HG03442 (cell line): ENCODE results near the gene SUGP2.

ENCODE experiments used
- ATAC-seq: cut with Tn5 transposase; IDR thresholded peaks from one replicate; pipeline ENCODE4 v1.9.1; 2021; ENCODE audit warnings: mild to moderate bottlenecking, moderate library complexity; ENCODE audit not compliant: unreplicated experiment

Gene SUGP2

DNA sequence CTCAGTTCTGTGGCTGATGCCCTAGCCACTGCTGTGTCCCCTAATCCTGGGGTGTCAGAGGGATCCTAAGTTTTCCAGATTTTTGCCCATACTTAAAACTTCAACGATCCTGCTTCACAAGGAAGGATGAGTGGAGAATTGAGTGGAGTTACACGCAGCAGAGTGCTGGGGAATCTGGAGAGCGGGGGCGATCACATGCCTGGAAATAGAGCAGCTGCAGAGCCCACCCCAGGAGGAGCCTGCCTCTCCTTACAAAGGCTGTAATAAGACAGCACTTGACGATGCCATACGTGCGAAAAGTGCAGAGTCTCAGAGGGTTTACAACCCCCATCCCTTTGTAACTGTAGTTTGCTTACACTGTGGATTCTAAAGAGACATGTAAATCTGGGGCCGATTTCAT, 40.6 kb downstream of the SUGP2 start:
- ATAC-seq, result no peak

DNA sequence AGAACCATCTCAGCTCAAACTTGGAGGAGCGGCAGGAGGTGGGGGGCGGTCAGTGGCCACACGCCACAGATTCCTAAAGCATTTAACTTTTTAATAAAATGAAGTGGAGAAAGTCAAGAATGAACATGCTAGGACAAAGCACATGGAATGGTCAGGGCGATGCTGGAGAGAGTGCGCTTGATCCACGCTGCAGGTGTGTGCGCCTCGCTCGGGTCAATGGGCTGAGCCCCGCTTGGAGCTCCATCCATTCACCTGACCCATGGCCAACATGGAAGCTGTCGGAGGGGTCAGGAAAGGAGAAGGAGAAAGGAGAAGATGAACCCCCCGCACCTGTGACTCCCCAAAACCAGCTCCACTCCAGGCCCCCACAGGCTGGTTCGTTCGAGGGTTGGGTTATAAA, 41.8 kb downstream of the SUGP2 start:
- ATAC-seq, result no peak

DNA sequence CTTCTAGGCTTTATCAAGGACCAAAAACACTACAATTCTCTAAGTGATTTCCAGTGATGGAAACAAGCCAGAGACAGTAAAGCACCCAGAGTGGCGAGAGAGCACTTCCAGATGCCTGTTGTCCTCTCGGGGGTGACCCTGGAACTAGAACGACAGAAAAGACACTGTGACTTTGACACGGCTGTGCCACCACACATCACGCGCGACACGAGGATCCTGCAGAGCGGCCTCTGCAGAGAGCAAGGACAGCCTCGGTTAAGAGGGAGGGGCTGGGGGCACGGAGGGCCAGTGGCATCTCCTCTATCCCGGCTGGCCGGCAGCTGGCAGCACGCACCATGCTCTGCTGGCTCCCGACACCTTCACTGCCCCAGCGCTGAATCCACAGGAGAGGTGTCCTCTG, 42.3 kb downstream of the SUGP2 start:
- ATAC-seq, result no peak

DNA sequence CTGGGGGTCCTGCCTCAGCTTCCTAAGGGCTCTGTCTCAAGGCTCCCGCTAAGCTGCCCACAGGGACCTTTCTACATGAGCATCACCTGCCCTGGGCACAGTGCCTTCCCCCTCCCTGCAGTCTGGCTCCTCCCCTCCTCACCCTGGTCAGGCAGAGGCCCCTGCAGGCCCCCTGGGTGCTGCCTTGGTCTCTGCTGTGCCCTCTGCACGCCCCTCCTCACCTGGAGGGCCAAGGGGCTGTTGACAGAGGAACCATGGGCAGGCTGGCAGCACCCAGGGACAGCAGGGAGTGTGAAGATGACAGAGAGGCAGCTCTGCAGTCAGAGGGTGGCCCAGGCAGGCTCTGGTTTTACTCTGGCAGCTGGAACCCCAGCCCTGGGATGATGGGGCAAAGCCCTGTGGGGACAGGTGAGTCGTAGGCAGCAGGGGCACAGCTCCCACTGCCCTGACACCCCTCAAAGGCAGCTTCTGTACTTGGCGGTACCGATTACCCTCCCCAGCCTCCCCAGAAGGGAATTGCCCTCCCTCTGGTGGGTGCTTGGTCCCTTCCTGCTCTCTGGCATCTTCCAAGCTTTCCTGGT, 43.1 kb downstream of the SUGP2 start:
- ATAC-seq, result no peak

DNA sequence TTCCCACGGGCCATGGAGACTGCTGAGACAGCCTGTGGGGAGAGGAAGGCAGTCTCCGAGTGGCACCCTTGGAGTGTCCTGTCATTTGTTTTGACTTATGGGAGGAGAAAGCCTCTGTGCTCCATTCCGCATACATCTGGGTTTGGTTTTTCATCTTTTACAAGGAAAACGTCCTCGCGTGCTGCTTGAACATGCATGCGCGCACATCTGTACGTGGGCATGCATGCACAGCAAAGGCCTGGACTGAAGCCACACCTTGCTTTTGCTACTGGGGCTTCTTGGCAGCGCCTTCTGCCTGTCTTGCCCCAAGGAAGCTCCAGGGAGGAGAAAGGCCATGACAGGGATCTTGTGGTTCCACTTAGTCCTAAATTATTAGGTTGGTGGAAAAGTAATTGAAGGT, 44.0 kb downstream of the SUGP2 start:
- ATAC-seq, result no peak

DNA sequence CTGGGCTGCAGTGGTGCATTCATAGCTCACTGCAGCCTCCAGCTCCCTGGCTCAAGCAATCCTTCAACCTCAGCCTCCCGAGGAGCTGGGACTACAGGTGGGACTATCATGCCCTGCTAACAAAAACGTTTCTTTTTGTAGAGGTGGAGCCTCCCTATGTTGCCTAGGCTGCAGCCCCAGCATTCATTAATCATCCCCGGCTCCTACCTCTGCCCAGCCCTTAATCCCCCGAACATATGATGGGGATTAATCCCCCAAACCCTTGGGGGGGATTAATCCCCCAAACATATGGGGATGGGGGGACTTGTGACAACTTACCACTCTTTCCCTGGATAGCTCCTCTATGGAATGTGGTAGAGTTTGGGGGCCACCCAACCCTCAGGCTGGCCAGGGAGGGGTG, 45.9 kb downstream of the SUGP2 start:
- no peak for ATAC-seq

DNA sequence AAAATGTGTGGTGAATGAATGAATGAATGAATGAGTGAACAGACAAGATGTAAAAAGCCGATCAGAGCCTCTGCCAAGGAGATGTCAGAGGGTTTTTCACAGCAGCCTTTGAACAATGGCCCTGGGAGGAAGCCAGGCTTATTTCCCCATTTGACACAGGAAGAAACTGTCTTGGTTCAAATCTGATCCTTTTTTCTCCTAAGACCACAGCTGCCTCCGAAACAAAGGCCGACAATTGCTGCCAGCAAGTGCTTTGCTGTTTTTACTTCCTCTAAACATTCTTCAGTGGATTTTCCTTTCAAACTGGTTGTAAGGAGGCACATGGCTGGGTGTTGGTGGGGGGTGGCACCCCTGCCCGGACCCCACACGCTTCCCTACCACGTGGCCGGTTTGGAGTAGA, 48.1 kb downstream of the SUGP2 start:
- no peak for ATAC-seq

DNA sequence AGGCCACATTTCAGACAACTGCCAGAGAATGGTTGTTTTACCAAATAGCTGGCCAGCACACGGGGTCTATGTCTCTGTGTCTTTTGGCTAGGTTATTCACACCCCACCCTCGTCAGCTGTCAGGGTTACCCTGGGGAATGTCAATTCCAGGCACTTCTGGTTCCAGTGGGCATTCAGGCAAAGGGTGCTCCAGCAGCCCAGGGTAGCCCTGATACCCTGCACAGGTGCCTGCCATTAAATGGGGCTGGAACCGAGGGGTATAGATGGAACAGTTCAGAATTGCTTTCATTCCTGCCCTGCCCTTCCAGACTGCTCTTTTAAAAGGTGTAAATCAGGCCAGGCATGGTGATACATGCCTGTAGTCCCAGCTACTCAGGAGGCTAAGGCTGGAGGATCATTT, 49.1 kb downstream of the SUGP2 start:
- no peak for ATAC-seq

DNA sequence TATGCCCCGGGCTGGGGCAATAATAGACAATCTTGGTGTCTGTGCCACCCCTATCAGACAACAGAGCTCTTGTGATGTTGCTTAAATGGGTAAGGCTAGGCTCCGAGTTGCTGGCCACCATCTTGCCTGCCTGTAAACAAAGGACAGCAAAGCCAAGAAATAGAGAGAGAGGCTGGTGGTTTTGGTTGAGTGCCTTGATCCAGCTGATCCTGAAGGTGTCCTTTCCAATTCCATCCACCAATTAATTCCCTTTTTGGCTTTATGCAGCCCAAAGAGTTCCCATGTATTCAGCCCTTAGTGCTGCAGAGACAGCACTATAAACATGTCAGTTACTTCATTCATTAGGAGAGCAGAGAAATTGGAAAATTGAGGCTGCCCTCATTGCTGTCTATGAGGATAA, 50.6 kb downstream of the SUGP2 start:
- no peak for ATAC-seq

DNA sequence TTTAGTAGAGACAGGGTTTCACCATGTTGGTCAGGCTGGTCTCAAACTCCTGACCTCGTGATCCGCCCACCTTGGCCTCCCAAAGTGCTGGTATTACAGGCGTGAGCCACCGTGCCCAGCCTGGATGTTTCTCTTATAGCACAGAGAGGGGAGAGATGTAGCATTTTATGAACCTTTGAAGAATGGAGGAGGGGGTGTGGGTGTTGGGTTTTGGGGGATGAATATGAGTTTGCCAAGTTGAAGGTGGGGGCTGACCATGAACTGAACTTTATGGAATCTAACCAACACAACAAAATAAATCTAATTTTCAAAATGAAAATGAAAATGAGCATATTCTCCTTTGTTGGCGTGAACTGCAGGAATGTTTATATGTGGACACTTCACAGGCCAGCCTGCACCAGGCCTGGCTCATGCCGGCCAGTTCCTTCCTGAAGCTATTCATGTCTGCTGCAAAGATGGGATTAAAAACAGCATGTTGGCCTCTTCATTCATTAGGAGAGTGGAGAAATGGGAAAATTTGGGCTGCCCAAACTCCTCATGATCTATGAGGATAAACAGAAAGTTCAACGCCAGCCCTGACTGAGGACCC, 52.8 kb downstream of the SUGP2 start:
- no peak for ATAC-seq

DNA sequence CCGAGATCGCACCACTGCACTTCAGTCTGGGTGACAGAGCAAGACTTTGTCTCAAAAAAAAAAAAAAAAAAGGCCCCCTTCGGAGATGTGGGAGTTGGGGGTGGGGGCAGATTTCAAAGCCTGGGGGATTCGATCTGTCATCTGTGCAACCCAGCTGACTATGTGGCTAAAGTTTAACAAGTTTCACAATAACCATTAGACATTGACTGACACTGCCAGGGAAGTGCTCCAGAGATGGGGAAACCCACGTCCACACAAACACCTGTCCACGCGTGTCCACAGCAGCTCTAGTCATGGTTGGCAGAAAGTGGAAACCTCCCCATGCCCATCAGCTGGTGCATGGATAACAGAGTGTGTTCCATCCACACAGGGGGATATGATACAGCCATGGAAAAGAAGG, 54.7 kb downstream of the SUGP2 start:
- ATAC-seq, result no peak

DNA sequence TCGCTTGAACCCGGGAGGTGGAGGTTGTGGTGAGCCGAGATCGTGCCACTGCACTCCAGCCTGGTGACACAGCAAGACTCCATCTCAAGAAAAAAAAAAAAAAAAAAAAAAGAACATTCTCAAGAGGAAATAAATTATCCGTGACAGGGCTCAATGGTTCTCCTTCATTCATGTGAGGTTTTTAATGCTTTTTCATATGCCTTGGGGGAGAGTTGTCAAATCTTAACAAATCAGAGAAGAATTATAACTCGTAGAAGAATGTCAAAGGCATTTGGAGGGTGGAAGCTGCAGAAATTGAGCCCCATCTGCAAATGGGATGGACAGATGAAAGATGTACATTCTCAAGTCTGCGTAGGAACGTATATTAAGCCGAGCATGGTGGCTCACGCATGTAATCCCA, 57.4 kb downstream of the SUGP2 start:
- no peak for ATAC-seq

DNA sequence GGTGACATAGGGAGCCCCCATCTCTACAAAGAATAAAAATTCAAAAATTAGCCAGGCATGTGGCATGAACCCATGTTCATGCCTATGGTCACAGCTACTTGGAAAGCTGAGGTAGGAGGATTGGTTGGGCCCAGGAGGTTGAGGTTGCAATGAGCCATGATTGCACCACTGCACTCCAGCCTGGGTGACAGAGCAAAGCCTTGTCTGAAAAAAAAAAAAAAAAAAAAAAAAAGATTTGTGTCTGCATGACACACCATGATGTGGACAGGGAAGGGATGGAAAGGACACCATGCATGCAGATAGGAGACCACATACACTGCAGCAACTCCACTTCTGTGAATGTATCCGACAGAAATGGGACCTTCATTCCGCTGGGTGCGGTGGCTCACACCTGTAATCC, 58.3 kb downstream of the SUGP2 start:
- no peak for ATAC-seq

DNA sequence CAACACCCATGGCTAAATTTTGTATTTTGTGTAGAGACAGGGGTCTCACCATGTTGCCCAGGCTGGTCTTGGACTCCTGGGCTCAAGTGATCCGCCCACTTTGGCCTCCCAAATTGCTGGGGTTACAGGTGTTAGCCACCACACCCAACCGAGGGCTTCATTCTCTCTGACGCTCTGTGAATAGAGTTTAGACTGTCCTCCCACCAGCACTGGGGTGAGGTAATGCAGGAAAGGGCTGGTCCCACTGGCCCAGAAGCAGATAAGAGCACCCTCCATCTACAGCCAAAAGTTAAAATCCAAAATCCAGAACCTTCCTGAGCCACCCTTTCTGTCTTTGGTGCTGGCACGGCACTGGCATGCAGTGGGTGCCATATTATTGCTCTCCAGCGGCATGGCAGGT, 60.5 kb downstream of the SUGP2 start:
- no peak for ATAC-seq

DNA sequence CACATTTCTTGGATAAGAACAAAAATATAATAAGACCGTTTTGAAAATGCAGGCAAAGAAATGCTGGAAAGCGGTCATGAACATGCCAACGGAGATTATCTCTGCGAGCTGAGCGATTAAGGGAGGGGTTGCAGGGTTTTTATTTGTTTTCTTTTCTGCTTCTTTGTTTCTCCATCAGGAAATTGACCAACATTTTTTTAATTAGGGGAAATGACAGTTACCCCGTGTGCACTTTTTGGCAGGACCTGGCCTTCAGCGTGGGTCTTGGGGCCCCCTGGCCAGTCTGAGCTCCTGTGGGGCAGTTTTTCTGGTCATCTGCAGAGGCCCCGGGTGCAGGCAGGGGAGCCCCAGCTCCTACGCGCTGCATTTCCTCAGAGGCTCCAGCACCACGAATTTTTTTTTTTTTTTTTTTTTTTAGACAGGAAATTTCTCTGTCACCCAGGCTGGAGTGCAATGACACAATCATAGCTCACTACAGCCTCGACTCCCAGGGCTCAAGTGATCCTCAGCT, 61.0 kb downstream of the SUGP2 start:
- no peak for ATAC-seq

DNA sequence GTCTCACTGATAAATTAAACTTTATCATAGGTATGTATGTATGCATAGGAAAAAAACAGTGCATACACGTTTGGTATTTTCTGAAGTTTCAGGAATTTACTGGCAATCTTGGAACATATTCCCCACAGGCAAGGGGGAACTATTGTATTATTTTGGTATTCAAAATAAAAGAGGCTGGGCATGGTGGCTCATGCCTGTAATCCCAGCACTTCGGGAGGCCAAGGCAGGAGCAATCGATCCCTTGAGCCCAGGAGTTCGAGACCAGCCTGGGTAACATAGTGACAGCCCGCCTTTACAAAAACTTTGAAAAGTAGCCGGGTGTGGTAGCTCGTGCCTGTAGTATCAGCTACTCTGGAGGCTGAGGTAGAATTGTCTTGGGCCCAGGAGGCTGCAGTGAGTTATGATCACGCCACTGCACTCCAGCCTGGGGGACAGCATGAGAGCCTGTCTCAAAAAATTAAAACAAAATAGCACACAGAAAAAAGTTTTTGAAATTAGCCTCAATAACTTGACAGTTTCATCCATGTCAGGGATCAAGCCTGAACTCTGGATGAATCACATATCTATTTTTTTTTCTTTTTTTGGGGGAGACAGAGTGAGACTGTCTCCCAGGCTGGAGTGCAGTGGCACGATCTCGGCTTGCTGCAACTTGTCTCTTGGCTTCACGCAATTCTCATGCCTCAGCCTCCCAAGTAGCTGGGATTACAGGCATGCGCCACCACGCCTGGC, 63.2 kb downstream of the SUGP2 start:
- ATAC-seq, result no peak

DNA sequence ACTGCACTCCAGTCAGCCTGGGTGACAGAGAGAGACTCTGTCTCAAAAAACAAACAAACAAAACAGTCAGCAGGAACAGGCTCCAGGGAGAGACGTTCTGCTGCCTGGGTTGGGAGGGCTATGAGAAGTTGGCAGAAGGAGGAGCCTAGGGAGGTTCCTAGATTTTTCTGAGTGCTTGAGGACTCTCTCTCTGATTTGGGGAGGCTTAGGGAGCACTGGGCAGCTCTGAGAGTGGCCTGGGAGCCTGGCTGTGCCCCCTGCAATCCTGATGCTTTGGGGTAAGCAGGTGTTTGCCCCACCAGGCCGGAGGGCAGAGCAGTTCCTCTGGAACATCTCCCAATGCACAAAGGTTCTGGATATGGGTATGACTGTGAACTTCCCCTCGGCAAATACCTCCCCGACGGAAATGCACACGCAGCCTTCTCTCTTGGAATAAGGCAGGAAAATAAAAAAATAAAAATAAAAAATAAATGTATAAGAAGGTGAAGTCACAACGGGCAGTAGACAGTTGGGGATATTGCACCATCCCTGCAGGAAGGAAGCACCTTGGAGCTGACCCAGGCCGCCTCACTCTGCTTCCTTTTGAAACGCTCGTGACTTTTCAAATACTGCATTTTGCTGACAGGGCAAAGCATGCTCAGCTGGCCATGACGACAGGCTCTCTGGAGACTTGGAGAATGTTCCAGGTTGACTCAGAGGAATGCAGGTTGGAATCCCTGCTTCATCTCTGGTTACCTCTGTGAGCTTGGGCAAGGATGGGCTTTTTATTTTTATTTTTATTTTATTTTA, 65.8 kb downstream of the SUGP2 start:
- ATAC-seq, result no peak

DNA sequence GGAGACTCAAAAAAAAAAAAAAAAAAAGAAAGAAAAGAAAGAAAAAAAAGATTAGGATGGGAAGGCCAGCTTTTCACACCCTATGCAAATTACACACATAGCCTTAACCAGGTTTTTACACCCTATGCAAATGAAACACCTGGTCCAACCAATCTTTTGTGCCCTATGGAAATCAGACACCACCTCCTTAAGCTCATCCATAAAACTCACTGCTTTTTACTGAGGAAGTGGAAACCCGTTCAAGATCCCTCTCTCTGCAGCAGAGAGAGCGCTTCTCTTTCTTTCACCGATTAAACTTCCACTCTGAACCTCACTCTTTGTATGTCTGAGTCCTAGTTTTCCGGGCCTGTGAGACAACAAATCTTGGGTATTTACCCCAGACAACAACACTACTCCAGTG, 67.0 kb downstream of the SUGP2 start:
- no peak for ATAC-seq

DNA sequence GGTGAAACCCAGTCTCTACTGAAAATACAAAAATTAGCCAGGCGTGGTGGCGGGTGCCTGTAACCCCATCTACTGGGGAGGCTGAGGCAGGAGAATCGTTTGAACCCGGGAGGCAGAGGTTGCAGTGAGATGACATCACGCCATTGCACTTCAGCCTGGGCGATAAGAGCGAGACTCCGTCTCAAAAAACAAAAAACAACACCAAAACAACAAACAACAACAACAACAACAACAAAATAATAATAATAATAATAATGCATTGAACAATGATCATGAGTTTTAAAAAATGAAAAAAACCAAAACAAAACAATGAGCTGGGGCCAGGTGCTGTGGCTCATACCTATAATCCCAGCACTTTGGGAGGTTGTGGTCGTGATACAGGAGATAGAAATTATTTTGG, 69.2 kb downstream of the SUGP2 start:
- no peak for ATAC-seq

DNA sequence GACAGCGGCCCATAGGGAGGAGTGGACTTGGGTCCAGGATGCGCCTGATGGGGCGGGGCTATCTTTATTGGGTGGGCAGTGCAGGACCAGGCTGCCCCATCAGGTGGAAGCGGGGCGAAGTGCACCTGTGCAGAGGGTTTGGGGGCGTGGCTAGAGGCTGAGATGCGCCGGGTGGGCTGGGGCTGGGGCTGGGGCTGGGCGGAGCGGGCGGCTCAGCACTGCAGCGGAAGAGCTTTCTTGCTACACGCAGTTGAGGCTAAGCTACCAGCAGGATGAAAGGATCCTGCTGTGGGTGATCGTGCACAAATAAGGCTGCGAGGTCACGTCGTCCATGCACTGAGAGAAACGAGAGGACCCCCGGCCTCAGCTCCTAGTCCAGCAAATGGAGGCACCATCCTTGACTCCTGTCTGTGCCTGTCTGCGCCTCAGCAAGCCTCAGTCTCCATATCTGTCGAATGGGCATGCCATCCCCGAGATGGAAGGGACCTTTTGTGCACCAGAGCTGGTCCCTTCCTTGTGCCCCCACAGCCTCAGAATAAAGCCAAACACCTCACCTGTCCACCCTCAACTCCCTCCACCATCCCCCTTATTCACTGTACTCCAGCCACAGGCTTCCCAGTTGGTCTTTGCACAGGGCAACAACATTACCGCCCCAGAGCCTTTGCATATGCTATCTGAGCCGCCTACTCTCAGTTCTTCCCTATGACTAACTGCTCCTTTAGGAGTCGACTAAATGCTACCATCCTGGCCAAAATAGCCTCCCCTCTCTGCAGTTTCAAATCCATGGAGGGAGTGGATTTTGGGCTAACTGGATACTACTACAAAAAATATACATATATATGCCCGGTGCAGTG, 71.3 kb downstream of the SUGP2 start:
- ATAC-seq, result no peak

DNA sequence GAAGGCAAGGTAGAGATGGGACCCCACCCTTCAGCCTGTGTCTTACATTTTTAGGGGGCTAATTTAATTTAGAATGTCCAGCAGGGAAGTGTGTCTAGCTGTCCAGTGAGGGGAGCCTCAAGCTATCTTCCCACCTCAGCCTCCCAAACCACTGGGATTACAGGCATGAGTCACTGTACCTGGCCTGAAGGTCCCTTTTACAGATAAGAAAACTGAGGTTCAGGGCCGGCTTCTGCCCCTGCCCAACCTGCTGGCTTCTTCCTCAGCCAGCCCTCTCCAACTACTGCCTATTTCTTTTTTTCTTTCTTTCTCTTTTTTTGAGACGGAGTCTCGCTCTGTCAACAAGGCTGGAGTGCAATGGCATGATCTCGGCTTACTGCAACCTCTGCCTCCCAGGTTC, 72.9 kb downstream of the SUGP2 start:
- no peak for ATAC-seq
